HepG2 (cell line): ENCODE results near the gene H2AZ1. TPM values are rescaled to one million over a fixed set of nuclear protein-coding genes. Genes with fewer than 3 reads are reported as not detected.

Source experiments
- ATF6 ChIP-seq: sonication (generic); formaldehyde crosslinking; conservative IDR thresholded peaks from 2 replicates; pipeline ENCODE4 v1.4.0; 2020; ENCODE audit warnings: missing genetic modification reagents
- CBX1 ChIP-seq: IDR thresholded peaks from one replicate; pipeline ENCODE4 v1.6.1; 2016; ENCODE audit warnings: antibody characterized with exemption, low read depth
- ETV5 ChIP-seq: IDR thresholded peaks from 2 replicates; pipeline ENCODE4 v1.6.1; 2018; ENCODE audit warnings: missing biosample characterization, missing genetic modification reagents, inconsistent platforms, borderline replicate concordance
- HMGA1 ChIP-seq: sonication (generic); formaldehyde crosslinking; conservative IDR thresholded peaks from 2 replicates; pipeline ENCODE4 v1.4.0; 2020; ENCODE audit warnings: missing genetic modification reagents
- HNF4G ChIP-seq, 2 experiments: sonication (generic) in 1 of 2; formaldehyde crosslinking in 1 of 2; IDR thresholded peaks; 2 replicates each; pipeline versions ENCODE4 v1.4.0 to v1.6.1; 2011 to 2020; ENCODE audit warnings: borderline replicate concordance in 2 of 2, low read depth in 2 of 2, mild to moderate bottlenecking in 2 of 2, low read length in 1 of 2, missing genetic modification reagents in 1 of 2, moderate library complexity in 1 of 2
- IKZF4 ChIP-seq: sonication (generic); formaldehyde crosslinking; IDR thresholded peaks from 2 replicates; pipeline ENCODE4 v1.5.1; 2020; ENCODE audit warnings: borderline replicate concordance, mild to moderate bottlenecking, low read depth, missing genetic modification reagents; ENCODE audit errors: not compliant biosample characterization
- KDM6A ChIP-seq: IDR thresholded peaks from 2 replicates; pipeline ENCODE4 v1.6.1; 2016; ENCODE audit warnings: low read depth
- KMT2B ChIP-seq: IDR thresholded peaks from 2 replicates; pipeline ENCODE4 v1.6.1; 2016; ENCODE audit warnings: missing genetic modification reagents, missing compliant biosample characterization
- POLR2AphosphoS5 ChIP-seq: IDR thresholded peaks from 2 replicates; pipeline ENCODE4 v1.6.1; 2012; ENCODE audit warnings: low read depth, low read length
- RORA ChIP-seq: sonication (generic); formaldehyde crosslinking; IDR thresholded peaks from 2 replicates; pipeline ENCODE4 v1.5.0; 2020; ENCODE audit warnings: mild to moderate bottlenecking, missing genetic modification reagents, moderate library complexity
- SETDB1 ChIP-seq: sonication (generic); formaldehyde crosslinking; IDR thresholded peaks from 2 replicates; pipeline ENCODE4 v1.5.1; 2020; ENCODE audit warnings: missing genetic modification reagents, mild to moderate bottlenecking, borderline replicate concordance
- ZBTB3 ChIP-seq: sonication (generic); formaldehyde crosslinking; IDR thresholded peaks from 2 replicates; pipeline ENCODE4 v1.4.0; 2020; ENCODE audit warnings: low read depth, mild to moderate bottlenecking, moderate library complexity, missing genetic modification reagents, borderline replicate concordance
- ZNF138 ChIP-seq: sonication (generic); formaldehyde crosslinking; IDR thresholded peaks from 2 replicates; pipeline ENCODE4 v1.5.0; 2020; ENCODE audit warnings: mild to moderate bottlenecking, low read depth, missing genetic modification reagents
- ZNF318 ChIP-seq: sonication (generic); formaldehyde crosslinking; IDR thresholded peaks from 2 replicates; pipeline ENCODE4 v1.4.0; 2020; ENCODE audit warnings: mild to moderate bottlenecking, missing genetic modification reagents
- ZNF563 ChIP-seq: sonication (generic); formaldehyde crosslinking; IDR thresholded peaks from 2 replicates; pipeline ENCODE4 v1.8.0; 2022; ENCODE audit warnings: mild to moderate bottlenecking, moderate library complexity, missing genetic modification reagents
- ZNF619 ChIP-seq: sonication (generic); formaldehyde crosslinking; IDR thresholded peaks from 2 replicates; pipeline ENCODE4 v1.4.0; 2020; ENCODE audit warnings: mild to moderate bottlenecking, missing genetic modification reagents
- ZNF644 ChIP-seq: IDR thresholded peaks from 2 replicates; pipeline ENCODE4 v1.6.1; 2016; ENCODE audit warnings: low read depth
- polyA plus RNA-seq, 8 experiments: library from polyadenylated mRNA; depleted of rRNA in 3 of 8; stranded (reverse) in 7 of 8; unstranded in 1 of 8; fragments of >200 nt; fragmentation: Illumina TruSeq in 4 of 8; extraction: Trizol in 4 of 8; gene quantifications; 2 replicates each; pipeline versions ENCODE4 v1.2.1 to v1.2.3, GENCODE V29; 2011 to 2016; ENCODE audit warnings: low read depth in 4 of 8, missing spikeins in 1 of 8, mixed read lengths in 1 of 8; ENCODE audit not compliant: insufficient read depth in 1 of 8
- total RNA-seq, 5 experiments: library from RNA; depleted of rRNA; stranded (reverse); fragments of >200 nt; fragmentation: Illumina TruSeq; extraction: Trizol; gene quantifications; 2 replicates each; pipeline ENCODE4 v1.2.3, GENCODE V29; 2016; ENCODE audit warnings: low read depth in 1 of 5
- TF ChIP-seq, protein P1 (sequence below): fragments of 450-650 bp; IDR thresholded peaks from 2 replicates; pipeline ENCODE4 v1.6.1; 2017

H2AZ1 gene
- total and polyA plus RNA-seq, 2 of the 13 experiments (the other 11 are each of a cell fraction or from before 2014, with no cell fraction given): 301 to 574 TPM

DNA sequence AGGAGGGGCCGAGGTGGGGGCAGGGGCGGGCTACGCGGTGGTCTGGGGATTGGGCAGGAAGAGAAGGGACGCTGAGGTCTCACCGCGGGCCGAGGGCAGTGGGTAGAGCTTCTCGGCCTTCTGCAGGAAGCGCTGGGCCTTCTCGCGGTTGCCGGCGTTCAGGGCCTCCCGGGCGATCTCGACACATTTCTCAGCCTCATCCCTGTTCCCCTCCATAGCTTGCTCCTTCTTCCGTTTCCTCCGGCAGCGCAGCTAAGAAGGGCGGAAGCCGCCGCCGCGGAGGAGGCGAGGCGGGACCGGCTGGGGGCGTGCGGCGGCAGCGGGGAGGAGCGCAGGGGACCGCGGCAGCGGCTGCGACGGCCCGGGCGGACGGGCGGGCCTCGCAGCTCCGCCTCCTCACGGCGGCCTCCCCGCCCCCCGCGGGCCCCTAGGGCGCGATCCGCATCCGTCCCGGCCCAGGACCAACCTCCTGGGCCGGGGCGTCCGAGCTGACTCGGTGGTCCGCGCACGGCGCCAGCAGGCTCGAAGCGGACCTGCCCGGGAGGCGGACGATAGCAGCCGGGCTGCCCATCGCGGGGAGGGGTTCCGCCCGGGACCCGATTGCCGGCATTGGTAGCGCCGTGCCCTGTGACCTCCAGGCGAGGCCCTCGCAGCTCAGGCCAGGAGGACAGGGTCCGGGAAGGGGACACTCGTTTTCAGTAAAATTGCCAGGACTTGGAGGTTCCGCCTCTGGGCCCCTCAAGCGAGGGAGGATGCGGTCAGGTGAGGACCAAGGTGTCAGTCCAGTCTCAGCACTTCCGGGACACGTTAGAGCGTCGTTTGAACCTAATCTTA is 3.5 kb downstream of the H2AZ1 start, which contains the start of gene DNAJB14 (continued):
- TF ChIP-seq ZNF644 (CRISPR knock-in tag) (no peak), KMT2B (CRISPR knock-in tag) (peak; percentile 56; the same call in 1 of the 2 replicates), ZBTB3 (CRISPR knock-in tag) (no peak; the same call in 1 of the 2 replicates), ATF6 (CRISPR knock-in tag) (no peak), HNF4G (IDR thresholded peaks at IDR 0.05; ENCODE audit: borderline replicate concordance, low read depth, low read length) (no peak), HNF4G (CRISPR knock-in tag; IDR thresholded peaks at IDR 0.05; ENCODE audit: borderline replicate concordance, low read depth) (no peak), POLR2AphosphoS5 (peak; percentile 55), ZNF318 (CRISPR knock-in tag) (peak; percentile 92), RORA (no peak), ZNF563 (CRISPR knock-in tag) (0 out of 2 replicates have a peak, but pooled peaks have one; percentile 49), ETV5 (CRISPR knock-in tag) (no peak; the same call in none of the 2 replicates), ZNF619 (CRISPR knock-in tag) (no peak), CBX1 (no peak), SETDB1 (CRISPR knock-in tag) (no peak), KDM6A (no peak), ZNF138 (CRISPR knock-in tag) (no peak), IKZF4 (CRISPR knock-in tag) (peak; percentile 39), HMGA1 (no peak)
- TF ChIP-seq, protein P1, sequence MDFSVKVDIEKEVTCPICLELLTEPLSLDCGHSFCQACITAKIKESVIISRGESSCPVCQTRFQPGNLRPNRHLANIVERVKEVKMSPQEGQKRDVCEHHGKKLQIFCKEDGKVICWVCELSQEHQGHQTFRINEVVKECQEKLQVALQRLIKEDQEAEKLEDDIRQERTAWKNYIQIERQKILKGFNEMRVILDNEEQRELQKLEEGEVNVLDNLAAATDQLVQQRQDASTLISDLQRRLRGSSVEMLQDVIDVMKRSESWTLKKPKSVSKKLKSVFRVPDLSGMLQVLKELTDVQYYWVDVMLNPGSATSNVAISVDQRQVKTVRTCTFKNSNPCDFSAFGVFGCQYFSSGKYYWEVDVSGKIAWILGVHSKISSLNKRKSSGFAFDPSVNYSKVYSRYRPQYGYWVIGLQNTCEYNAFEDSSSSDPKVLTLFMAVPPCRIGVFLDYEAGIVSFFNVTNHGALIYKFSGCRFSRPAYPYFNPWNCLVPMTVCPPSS: no peak
